SU-DHL-6 (cell line): ENCODE measurements around the gene CLCC1.

Experiments used
- CTCF ChIP-seq: fragments of 200-600 bp; sonication (generic); IDR thresholded peaks from one replicate; pipeline ENCODE4 v1.5.1; 2017; ENCODE audit warnings: antibody characterized with exemption, mild to moderate bottlenecking, low read length, moderate library complexity; ENCODE audit not compliant: insufficient read depth, poor library complexity, severe bottlenecking
- EZH2phosphoT487 ChIP-seq: fragments of 200-600 bp; sonication (generic), shearing (Covaris generic); conservative IDR thresholded peaks from 2 replicates; pipeline ENCODE4 v1.6.1; 2018; ENCODE audit warnings: mild to moderate bottlenecking, antibody characterized with exemption, low read length, moderate library complexity, mixed read lengths

GRCh38 chr1:108957888-108958287, 5.4 kb downstream of the CLCC1 start:
- TF ChIP-seq CTCF (no peak), EZH2phosphoT487 (no peak)
